Mucosa of descending colon (tissue), 3 donors: Measurements from ENCODE around the gene MBD3. TPM values are rescaled to one million over a fixed set of nuclear protein-coding genes. Genes with fewer than 3 reads are reported as not detected.
"Not testable (repeated sequence)": the region's sequence is repeated elsewhere in the genome, so short reads cannot be mapped to it uniquely, and the experiment has no call there.

Experiments used
- ATAC-seq: fragments of 200-7000 bp; cut with Tn5 transposase; one replicate; pipeline ENCODE4 v1.9.1; 2020; ENCODE audit warnings: mild to moderate bottlenecking, moderate library complexity
- DNase-seq, 3 donors: peaks; one replicate each; pipeline ENCODE4 v3.0.0-alpha.2; 2020
- H3K36me3 ChIP-seq: fragments of 200-600 bp; one replicate; pipeline ENCODE4 v1.8.0; 2021; ENCODE audit warnings: low read depth, mild to moderate bottlenecking
- H3K4me1 ChIP-seq: fragments of 200-600 bp; one replicate; pipeline ENCODE4 v1.8.0; 2021; ENCODE audit warnings: low read depth, mild to moderate bottlenecking
- H3K4me3 ChIP-seq: fragments of 200-600 bp; one replicate; pipeline ENCODE4 v1.8.0; 2021; ENCODE audit warnings: mild to moderate bottlenecking
- H3K9me3 ChIP-seq: fragments of 200-600 bp; one replicate; pipeline ENCODE4 v1.8.0; 2021; ENCODE audit warnings: mild to moderate bottlenecking
- intact Hi-C, 2 donors: fragments of 100-400 bp; cut with DNase I in 1 of 2; cut with micrococcal nuclease in 1 of 2; formaldehyde crosslinking; loops; one replicate each; pipeline versions ENCODE4 v1.11.0 to v1.11.1; 2022; cut with DNase I, micrococcal nuclease
- total RNA-seq, 3 donors: library from RNA; stranded (reverse); fragmentation: NEBNext Ultra II Directional in 2 of 3; extraction: Animal tissue kit (Norgen Biotek cat#: 25700) in 2 of 3; gene quantifications; one replicate each; pipeline versions ENCODE4 v1.2.1 to v1.2.4, GENCODE V29; 2021 to 2023
- TF ChIP-seq, protein P1 (sequence below): fragments of 200-600 bp; IDR thresholded peaks from one replicate; pipeline ENCODE4 v1.8.0; 2022; ENCODE audit warnings: antibody characterized with exemption, mild to moderate bottlenecking
- donor health status: DM: no; HTN: no; CAD: no; lungs with moderate emphysema.
- donor health status: DM: no; HTN: no; CAD: no.
- donor health status: DM: no; HTN: yes; CAD: no.

MBD3 gene
- total RNA-seq, 3 donors from 2014 or later: 54.1 to 78.2 (median 54.2) TPM

- Histone ChIP-seq H3K4me1 (no peaks in the 10 kb centered on the region), H3K36me3 (no peaks in the 10 kb centered on the region), H3K4me3 (no peak overlapping the region), H3K9me3 (no peaks in the 10 kb centered on the region)
- ATAC-seq (no peak), DNase-seq (no peak)
- intact Hi-C loops: no loop called here
- TF ChIP-seq, protein P1, sequence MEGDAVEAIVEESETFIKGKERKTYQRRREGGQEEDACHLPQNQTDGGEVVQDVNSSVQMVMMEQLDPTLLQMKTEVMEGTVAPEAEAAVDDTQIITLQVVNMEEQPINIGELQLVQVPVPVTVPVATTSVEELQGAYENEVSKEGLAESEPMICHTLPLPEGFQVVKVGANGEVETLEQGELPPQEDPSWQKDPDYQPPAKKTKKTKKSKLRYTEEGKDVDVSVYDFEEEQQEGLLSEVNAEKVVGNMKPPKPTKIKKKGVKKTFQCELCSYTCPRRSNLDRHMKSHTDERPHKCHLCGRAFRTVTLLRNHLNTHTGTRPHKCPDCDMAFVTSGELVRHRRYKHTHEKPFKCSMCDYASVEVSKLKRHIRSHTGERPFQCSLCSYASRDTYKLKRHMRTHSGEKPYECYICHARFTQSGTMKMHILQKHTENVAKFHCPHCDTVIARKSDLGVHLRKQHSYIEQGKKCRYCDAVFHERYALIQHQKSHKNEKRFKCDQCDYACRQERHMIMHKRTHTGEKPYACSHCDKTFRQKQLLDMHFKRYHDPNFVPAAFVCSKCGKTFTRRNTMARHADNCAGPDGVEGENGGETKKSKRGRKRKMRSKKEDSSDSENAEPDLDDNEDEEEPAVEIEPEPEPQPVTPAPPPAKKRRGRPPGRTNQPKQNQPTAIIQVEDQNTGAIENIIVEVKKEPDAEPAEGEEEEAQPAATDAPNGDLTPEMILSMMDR: no peak
These were observed 52.2 kb downstream of the MBD3 start for GRCh38 chr19:1540365-1540925.

- H3K9me3 ChIP-seq, intact Hi-C loops, DNase-seq, H3K4me1 ChIP-seq, ATAC-seq, H3K36me3 ChIP-seq, H3K4me3 ChIP-seq: not testable (repeated sequence)
These were observed 52.9 kb downstream of the MBD3 start for GRCh38 chr19:1539749-1540148.

DNA sequence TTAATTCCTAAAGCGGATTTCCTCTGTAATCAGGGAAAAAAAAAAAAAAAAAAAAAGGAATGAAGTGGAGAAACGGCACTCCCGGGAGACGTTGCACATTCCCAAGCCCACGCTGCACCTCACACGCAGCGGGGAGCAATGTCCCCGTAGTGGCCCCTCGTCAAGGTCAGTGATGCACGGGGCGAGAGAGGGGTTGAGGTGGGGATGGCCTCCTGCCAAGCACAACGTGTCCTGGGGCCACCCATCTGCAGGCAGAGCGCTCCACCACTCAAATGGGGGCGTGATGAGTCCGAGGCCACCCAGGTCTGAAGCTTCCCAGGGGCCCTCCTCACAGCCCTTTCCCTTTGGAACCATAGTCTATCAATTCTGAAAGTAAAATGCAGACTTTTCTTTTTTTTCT, 53.7 kb downstream of the MBD3 start:
- Histone ChIP-seq H3K4me3 (no peak overlapping the region), H3K9me3 (no peaks in the 10 kb centered on the region), H3K4me1 (no peaks in the 10 kb centered on the region), H3K36me3 (no peaks in the 10 kb centered on the region)
- intact Hi-C loops: no loop called here
- ATAC-seq (no peak), DNase-seq (no peak)
- TF ChIP-seq, protein P1: no peak

- H3K4me3 ChIP-seq, intact Hi-C loops, DNase-seq, H3K9me3 ChIP-seq, H3K4me1 ChIP-seq, ATAC-seq, H3K36me3 ChIP-seq: not testable (repeated sequence)
These were observed 57.0 kb downstream of the MBD3 start for GRCh38 chr19:1535699-1536098.

- TF ChIP-seq, protein P1: no peak
- Histone ChIP-seq H3K4me3 (no peak overlapping the region), H3K4me1 (no peaks in the 10 kb centered on the region), H3K36me3 (no peaks in the 10 kb centered on the region), H3K9me3 (no peaks in the 10 kb centered on the region)
- no peak for ATAC-seq
- intact Hi-C loops: no loop called here
- DNase-seq: no peak
These were observed 57.7 kb downstream of the MBD3 start for GRCh38 chr19:1534972-1535371.

- no peak for ATAC-seq
- no peaks in the 10 kb centered on the region for H3K36me3 ChIP-seq
- no peak for DNase-seq
- TF ChIP-seq, protein P1: no peak
- no peaks in the 10 kb centered on the region for H3K9me3 ChIP-seq
- no peaks in the 10 kb centered on the region for H3K4me1 ChIP-seq
- H3K4me3 ChIP-seq: no peak overlapping the region
- intact Hi-C loops: no loop called here
These were observed 59.0 kb downstream of the MBD3 start for GRCh38 chr19:1533510-1534150.
